ENCODE results near the gene CPD.

The CPD gene

GRCh38 chr17:30506481-30506880, 127.8 kb downstream of the CPD start:
- DNase-seq (ENCODE audit: low read depth), result no peak

GRCh38 chr17:30513346-30513745, 134.6 kb downstream of the CPD start:
- DNase-seq (ENCODE audit: low read depth), result no peak

GRCh38 chr17:30514895-30515596, 136.3 kb downstream of the CPD start:
- DNase-seq (ENCODE audit: low read depth), result no peak

GRCh38 chr17:30517786-30518185, 139.1 kb downstream of the CPD start:
- DNase-seq (ENCODE audit: low read depth), result no peak

- DNase-seq (ENCODE audit: low read depth), result no peak
Observed at GRCh38 chr17:30519166-30519565, 140.4 kb downstream of the CPD start.
